Measurements from ENCODE around the gene KCND3.

The KCND3 gene

GRCh38 chr1:111768023-111768422 lies 221.4 kb downstream of the KCND3 start:
- ATAC-seq = no peak
- TF ChIP-seq BACH2 (CRISPR knock-in tag; IDR thresholded peaks at IDR 0.05; ENCODE audit: borderline replicate concordance) (no peak), RARB (CRISPR knock-in tag; IDR thresholded peaks at IDR 0.05) (no peak), ZFP30 (CRISPR knock-in tag; IDR thresholded peaks at IDR 0.05) (no peak), TOX (CRISPR knock-in tag; IDR thresholded peaks at IDR 0.05; ENCODE audit: borderline replicate concordance) (no peak), POU6F1 (CRISPR knock-in tag; IDR thresholded peaks at IDR 0.05; ENCODE audit: borderline replicate concordance, low read depth) (no peak), TCF4 (CRISPR knock-in tag; IDR thresholded peaks at IDR 0.05; ENCODE audit: borderline replicate concordance) (no peak), ZC3H10 (CRISPR knock-in tag; IDR thresholded peaks at IDR 0.05) (no peak), ESRRG (CRISPR knock-in tag; IDR thresholded peaks at IDR 0.05) (no peak), PPARA (CRISPR knock-in tag; IDR thresholded peaks at IDR 0.05; ENCODE audit: borderline replicate concordance) (no peak), ISL1 (CRISPR knock-in tag; IDR thresholded peaks at IDR 0.05) (no peak), CSRNP3 (CRISPR knock-in tag; IDR thresholded peaks at IDR 0.05) (no peak), ZNF70 (CRISPR knock-in tag; IDR thresholded peaks at IDR 0.05) (no peak), ARNTL (CRISPR knock-in tag; IDR thresholded peaks at IDR 0.05; ENCODE audit: borderline replicate concordance, low read depth) (no peak), ZNF8 (CRISPR knock-in tag; IDR thresholded peaks at IDR 0.05) (no peak), PATZ1 (CRISPR knock-in tag; IDR thresholded peaks at IDR 0.05; ENCODE audit: borderline replicate concordance) (no peak), GLIS3 (CRISPR knock-in tag; IDR thresholded peaks at IDR 0.05) (no peak), SNAI2 (CRISPR knock-in tag; IDR thresholded peaks at IDR 0.05) (no peak)
- TF ChIP-seq, protein P1, sequence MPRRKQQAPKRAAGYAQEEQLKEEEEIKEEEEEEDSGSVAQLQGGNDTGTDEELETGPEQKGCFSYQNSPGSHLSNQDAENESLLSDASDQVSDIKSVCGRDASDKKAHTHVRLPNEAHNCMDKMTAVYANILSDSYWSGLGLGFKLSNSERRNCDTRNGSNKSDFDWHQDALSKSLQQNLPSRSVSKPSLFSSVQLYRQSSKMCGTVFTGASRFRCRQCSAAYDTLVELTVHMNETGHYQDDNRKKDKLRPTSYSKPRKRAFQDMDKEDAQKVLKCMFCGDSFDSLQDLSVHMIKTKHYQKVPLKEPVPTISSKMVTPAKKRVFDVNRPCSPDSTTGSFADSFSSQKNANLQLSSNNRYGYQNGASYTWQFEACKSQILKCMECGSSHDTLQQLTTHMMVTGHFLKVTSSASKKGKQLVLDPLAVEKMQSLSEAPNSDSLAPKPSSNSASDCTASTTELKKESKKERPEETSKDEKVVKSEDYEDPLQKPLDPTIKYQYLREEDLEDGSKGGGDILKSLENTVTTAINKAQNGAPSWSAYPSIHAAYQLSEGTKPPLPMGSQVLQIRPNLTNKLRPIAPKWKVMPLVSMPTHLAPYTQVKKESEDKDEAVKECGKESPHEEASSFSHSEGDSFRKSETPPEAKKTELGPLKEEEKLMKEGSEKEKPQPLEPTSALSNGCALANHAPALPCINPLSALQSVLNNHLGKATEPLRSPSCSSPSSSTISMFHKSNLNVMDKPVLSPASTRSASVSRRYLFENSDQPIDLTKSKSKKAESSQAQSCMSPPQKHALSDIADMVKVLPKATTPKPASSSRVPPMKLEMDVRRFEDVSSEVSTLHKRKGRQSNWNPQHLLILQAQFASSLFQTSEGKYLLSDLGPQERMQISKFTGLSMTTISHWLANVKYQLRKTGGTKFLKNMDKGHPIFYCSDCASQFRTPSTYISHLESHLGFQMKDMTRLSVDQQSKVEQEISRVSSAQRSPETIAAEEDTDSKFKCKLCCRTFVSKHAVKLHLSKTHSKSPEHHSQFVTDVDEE (CRISPR knock-in tag; IDR thresholded peaks at IDR 0.05) = no peak

GRCh38 chr1:111762332-111762731 lies 227.1 kb downstream of the KCND3 start:
- TF ChIP-seq PPARA (CRISPR knock-in tag; IDR thresholded peaks at IDR 0.05; ENCODE audit: borderline replicate concordance) (no peak), CREB5 (CRISPR knock-in tag; IDR thresholded peaks at IDR 0.05; ENCODE audit: low read depth) (no peak), ZNF70 (CRISPR knock-in tag; IDR thresholded peaks at IDR 0.05) (no peak), TOX (CRISPR knock-in tag; IDR thresholded peaks at IDR 0.05; ENCODE audit: borderline replicate concordance) (no peak), SNAI2 (CRISPR knock-in tag; IDR thresholded peaks at IDR 0.05) (no peak), POU6F1 (CRISPR knock-in tag; IDR thresholded peaks at IDR 0.05; ENCODE audit: borderline replicate concordance, low read depth) (no peak), GLIS3 (CRISPR knock-in tag; IDR thresholded peaks at IDR 0.05) (no peak), ZNF8 (CRISPR knock-in tag; IDR thresholded peaks at IDR 0.05) (no peak), ZNF565 (CRISPR knock-in tag; conservative IDR thresholded peaks at IDR 0.05; ENCODE audit: low read depth) (no peak)
- TF ChIP-seq, protein P1 (CRISPR knock-in tag; IDR thresholded peaks at IDR 0.05) = no peak
- ATAC-seq = no peak

Measured in SK-N-SH treated with all-trans-retinoic acid at 6 μM for 48 hours (cell line).